Nephron (organoid): Measurements from ENCODE around the gene TRIO.
"Not testable (repeated sequence)": the region's sequence is repeated elsewhere in the genome, so short reads cannot be mapped to it uniquely, and the experiment has no call there.

ENCODE experiments used
- H3K27ac Mint-ChIP-seq, 3 experiments: 2 replicates each; pipeline ENCODE4 v1.8.0; 2020; ENCODE audit warnings: mixed read lengths in 3 of 3, mild to moderate bottlenecking in 2 of 3, moderate library complexity in 1 of 3
- H3K27me3 Mint-ChIP-seq: 2 replicates; pipeline ENCODE4 v1.8.0; 2021; ENCODE audit warnings: low read depth, mild to moderate bottlenecking, moderate library complexity, mixed read lengths
- H3K36me3 Mint-ChIP-seq: 2 replicates; pipeline ENCODE4 v1.8.0; 2020; ENCODE audit warnings: low read depth, mixed read lengths
- H3K4me1 Mint-ChIP-seq: 2 replicates; pipeline ENCODE4 v1.8.0; 2020; ENCODE audit warnings: mixed read lengths
- H3K4me3 Mint-ChIP-seq, 3 experiments: 2 replicates each; pipeline ENCODE4 v1.8.0; 2020; ENCODE audit warnings: mild to moderate bottlenecking in 3 of 3, mixed read lengths in 3 of 3, moderate library complexity in 2 of 3
- H3K9me3 Mint-ChIP-seq: 2 replicates; pipeline ENCODE4 v1.8.0; 2020; ENCODE audit warnings: mixed read lengths
- TF ChIP-seq, protein P1 (sequence below), 3 experiments: fragments of 200-600 bp; sonication (generic); IDR thresholded peaks; one replicate each; pipeline ENCODE4 v1.5.0; 2021; ENCODE audit warnings: antibody characterized with exemption in 3 of 3; ENCODE audit not compliant: unreplicated experiment in 3 of 3

Gene TRIO

DNA sequence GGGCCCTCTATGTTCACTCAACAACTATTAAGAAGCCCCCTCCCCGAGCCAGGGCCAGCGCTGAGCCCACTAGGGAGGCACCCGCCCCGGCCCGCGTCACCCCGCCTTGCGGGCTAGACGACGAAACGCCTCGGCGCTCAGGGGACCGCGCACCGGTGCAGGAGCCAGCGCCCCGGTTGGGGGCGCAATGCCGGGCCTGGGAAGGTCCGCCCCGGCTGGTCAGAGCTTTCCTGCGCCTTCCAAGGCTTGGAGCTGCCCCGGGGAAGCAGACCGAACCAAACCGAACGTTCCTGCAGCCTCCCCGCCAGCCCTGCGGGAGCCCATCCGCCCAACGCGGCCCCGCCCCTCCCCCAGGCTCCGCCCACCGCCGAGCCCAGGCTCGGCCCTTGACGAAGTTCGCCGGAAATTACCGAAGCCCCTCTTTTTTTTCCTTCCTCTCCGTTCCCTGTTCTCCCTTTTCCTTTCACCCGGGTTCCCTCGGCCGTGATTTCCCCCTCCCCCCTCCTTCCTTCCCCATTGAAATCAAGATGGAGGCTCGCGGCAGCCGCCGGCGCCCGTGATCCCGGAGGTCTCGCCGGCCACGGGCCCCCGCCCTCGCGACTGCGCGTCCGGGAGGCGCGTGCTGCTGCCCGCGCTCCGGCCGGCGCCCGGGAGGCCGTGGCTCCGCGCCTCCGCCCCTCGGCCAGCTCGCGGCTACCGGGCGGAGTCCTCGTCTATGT is at the start of gene TRIO:
TRIO (plus strand) TSS at position 516 of the 719 bp plus-strand sequence. CDS start 384 bp downstream, outside the sequence.
- Mint-ChIP-seq H3K36me3 (no peaks in the 10 kb centered on the region), H3K27me3 (peaks cover 13% of the 10 kb centered on the region), H3K9me3 (peaks cover 6% of the 10 kb centered on the region), H3K4me3 (peak within 1 kb of the TSS; percentile 91 to 96 (median 94)), H3K4me1 (peaks cover 65% of the 10 kb centered on the region), H3K27ac (peak within 1 kb of the TSS; percentile 66 to 95 (median 92))
- TF ChIP-seq, protein P1, sequence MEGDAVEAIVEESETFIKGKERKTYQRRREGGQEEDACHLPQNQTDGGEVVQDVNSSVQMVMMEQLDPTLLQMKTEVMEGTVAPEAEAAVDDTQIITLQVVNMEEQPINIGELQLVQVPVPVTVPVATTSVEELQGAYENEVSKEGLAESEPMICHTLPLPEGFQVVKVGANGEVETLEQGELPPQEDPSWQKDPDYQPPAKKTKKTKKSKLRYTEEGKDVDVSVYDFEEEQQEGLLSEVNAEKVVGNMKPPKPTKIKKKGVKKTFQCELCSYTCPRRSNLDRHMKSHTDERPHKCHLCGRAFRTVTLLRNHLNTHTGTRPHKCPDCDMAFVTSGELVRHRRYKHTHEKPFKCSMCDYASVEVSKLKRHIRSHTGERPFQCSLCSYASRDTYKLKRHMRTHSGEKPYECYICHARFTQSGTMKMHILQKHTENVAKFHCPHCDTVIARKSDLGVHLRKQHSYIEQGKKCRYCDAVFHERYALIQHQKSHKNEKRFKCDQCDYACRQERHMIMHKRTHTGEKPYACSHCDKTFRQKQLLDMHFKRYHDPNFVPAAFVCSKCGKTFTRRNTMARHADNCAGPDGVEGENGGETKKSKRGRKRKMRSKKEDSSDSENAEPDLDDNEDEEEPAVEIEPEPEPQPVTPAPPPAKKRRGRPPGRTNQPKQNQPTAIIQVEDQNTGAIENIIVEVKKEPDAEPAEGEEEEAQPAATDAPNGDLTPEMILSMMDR (IDR thresholded peaks at IDR 0.05; ENCODE audit: unreplicated experiment in 3 of 3): peak; percentile 44 to 63 (median 56)

DNA sequence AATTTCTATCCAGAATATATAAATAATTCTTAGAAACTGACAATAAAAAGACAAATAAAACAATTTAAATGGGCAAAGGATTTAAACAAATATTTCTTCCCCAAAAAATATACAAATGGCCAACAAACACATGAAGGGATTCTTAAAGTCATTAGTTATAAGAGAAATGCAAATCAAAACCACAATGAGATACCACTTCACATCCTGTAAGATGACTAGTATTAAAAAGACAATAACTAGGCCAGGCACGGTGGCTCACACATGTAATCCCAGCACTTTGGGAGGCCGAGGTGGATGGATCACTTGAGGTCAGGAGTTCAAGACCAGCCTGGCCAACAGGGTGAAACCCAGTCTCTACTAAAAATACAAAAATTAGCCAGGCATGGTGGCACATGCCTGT is 45.8 kb upstream of the TRIO start:
- not testable (repeated sequence) for H3K4me3 Mint-ChIP-seq, H3K4me1 Mint-ChIP-seq, H3K36me3 Mint-ChIP-seq, H3K9me3 Mint-ChIP-seq, H3K27ac Mint-ChIP-seq, H3K27me3 Mint-ChIP-seq

DNA sequence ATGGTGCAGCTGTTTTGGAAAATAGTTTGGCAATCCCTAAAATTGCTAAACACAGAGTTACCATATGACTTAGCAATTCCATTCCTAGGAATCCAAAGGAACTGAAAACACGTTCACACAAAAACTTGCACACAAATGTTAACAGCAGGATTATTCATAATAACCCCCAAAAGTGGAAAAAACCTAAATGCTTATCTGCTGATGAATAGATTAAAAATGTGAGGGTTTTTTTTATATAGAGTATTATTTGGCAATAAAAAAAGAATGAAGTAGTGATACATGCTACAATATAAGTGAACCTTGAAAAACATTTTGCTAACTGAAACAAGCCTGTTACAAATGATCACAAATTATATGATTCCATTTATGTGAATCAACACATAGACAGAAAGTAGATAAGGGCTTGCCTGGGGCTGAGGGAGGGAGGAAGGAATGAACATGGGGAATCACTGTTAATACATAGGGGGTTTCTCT is 45.1 kb upstream of the TRIO start:
- no peak overlapping the region for H3K27ac Mint-ChIP-seq
- peaks cover 8% of the 10 kb centered on the region for H3K27me3 Mint-ChIP-seq
- TF ChIP-seq, protein P1 (IDR thresholded peaks at IDR 0.05; ENCODE audit: unreplicated experiment in 3 of 3): no peak
- peaks cover 2% of the 10 kb centered on the region for H3K9me3 Mint-ChIP-seq
- H3K4me1 Mint-ChIP-seq: no peaks in the 10 kb centered on the region
- H3K4me3 Mint-ChIP-seq: no peak overlapping the region
- H3K36me3 Mint-ChIP-seq: no peaks in the 10 kb centered on the region

DNA sequence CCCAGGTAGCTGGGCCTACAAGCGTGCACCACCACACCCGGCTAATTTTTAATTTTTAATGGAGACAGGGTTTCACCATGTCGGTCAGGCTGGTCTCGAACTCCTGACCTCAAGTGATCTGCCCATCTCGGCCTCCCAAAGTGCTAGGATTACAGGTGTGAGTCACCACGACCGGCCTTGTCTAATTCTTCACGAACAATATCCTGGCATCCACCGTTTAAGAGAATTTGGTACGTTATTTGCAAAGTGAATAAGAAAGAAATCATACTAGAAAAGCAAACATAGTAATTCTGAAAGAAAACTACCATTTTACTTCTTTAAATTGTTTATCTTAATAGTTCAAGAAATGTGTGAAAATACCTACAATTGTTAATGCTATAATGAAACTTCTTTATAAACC is 42.9 kb upstream of the TRIO start:
- Mint-ChIP-seq H3K27ac (no peak overlapping the region), H3K9me3 (peaks cover 1% of the 10 kb centered on the region), H3K4me3 (no peak overlapping the region), H3K4me1 (no peaks in the 10 kb centered on the region), H3K27me3 (peaks cover 6% of the 10 kb centered on the region), H3K36me3 (no peaks in the 10 kb centered on the region)
- TF ChIP-seq, protein P1 (IDR thresholded peaks at IDR 0.05; ENCODE audit: unreplicated experiment in 3 of 3): no peak

DNA sequence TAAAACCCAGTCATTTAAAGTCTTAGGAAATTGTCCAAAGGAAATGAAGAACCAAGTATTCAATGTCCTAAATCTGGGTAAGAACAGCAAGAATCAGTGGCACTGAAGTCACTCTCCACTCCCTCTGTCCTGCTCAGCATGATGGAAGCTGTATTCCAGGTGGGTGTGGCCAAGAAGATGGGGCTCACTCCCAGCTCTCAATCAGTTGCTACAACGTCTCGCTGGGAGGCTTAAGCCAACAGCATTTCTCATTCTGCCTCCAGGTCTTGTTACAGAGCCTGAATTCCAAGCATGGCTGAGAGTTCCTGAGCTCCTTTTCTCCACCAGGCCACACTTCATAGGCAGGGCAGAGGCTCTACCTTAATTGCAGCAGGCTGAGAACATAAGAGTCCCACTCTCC is 41.2 kb upstream of the TRIO start:
- H3K27ac Mint-ChIP-seq: no peak overlapping the region
- no peaks in the 10 kb centered on the region for H3K4me1 Mint-ChIP-seq
- no peak overlapping the region for H3K4me3 Mint-ChIP-seq
- no peaks in the 10 kb centered on the region for H3K36me3 Mint-ChIP-seq
- TF ChIP-seq, protein P1 (IDR thresholded peaks at IDR 0.05; ENCODE audit: unreplicated experiment in 3 of 3): no peak
- peaks cover 12% of the 10 kb centered on the region for H3K27me3 Mint-ChIP-seq
- no peaks in the 10 kb centered on the region for H3K9me3 Mint-ChIP-seq

DNA sequence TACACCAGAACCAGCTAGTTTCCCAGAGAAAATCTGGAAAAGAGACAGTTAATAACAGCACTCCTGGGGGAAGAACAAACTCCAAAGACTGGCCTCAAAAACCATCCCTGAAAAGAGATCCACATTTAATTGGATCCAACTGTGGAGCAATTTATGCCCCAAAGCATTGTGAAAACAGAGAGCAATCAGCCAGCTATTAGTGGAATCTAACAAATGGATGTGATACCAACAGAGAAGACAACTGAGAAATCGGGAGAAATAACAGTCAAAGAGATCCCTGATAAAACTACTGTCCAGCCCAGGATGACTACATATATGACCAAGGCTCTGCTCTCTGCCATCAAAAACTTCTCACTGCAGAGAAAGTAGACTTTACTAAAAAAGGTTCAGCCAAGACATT is 40.5 kb upstream of the TRIO start:
- Mint-ChIP-seq H3K4me3 (no peak overlapping the region), H3K36me3 (no peaks in the 10 kb centered on the region), H3K4me1 (no peaks in the 10 kb centered on the region)

More for the DNA sequence above, 40.5 kb upstream of the TRIO start:
- Mint-ChIP-seq H3K27me3 (peaks cover 14% of the 10 kb centered on the region), H3K27ac (no peak overlapping the region), H3K9me3 (no peaks in the 10 kb centered on the region)
- TF ChIP-seq, protein P1 (IDR thresholded peaks at IDR 0.05; ENCODE audit: unreplicated experiment in 3 of 3): no peak
